D721Med (cell line): Measurements from ENCODE around the gene TULP1.

Source experiments
- DNase-seq: peaks from one replicate; pipeline ENCODE4 v3.0.0; 2011; ENCODE audit warnings: low spot score; ENCODE audit not compliant: insufficient read length
- FAIRE-seq: peaks from 2 replicates; lab custom pipeline; 2011; peaks lifted over from hg19 to GRCh38; lab: Jason Lieb, UNC
- CTCF ChIP-seq: IDR thresholded peaks from 2 replicates; pipeline ENCODE4 v1.5.1; 2012; ENCODE audit warnings: mild to moderate bottlenecking, control low read depth; ENCODE audit not compliant: insufficient read depth; ENCODE audit errors: missing control alignments

The TULP1 gene

GRCh38 chr6:35483062-35483461 lies 29.6 kb downstream of the TULP1 start:
- DNase-seq (no peak), FAIRE-seq (no peak)
- no peak for TF ChIP-seq CTCF

GRCh38 chr6:35481226-35481625 lies 31.5 kb downstream of the TULP1 start:
- TF ChIP-seq CTCF: no peak
- DNase-seq (no peak), FAIRE-seq (no peak)

- DNase-seq (no peak), FAIRE-seq (no peak)
- no peak for TF ChIP-seq CTCF
These were observed 32.5 kb downstream of the TULP1 start for GRCh38 chr6:35480176-35480575.

- DNase-seq: no peak
- no peak for FAIRE-seq
- TF ChIP-seq CTCF: no peak
These were observed 34.4 kb downstream of the TULP1 start for GRCh38 chr6:35478259-35478658.

GRCh38 chr6:35477551-35478179 lies 35.0 kb downstream of the TULP1 start:
- TF ChIP-seq CTCF: no peak
- FAIRE-seq (no peak), DNase-seq (no peak)

- DNase-seq (no peak), FAIRE-seq (no peak)
- no peak for TF ChIP-seq CTCF
These were observed 35.7 kb downstream of the TULP1 start for GRCh38 chr6:35477028-35477427.

GRCh38 chr6:35476004-35476403 lies 36.7 kb downstream of the TULP1 start:
- no peak for FAIRE-seq
- no peak for DNase-seq
- no peak for TF ChIP-seq CTCF
